ENCODE measurements around the gene ABLIM1.

DNA sequence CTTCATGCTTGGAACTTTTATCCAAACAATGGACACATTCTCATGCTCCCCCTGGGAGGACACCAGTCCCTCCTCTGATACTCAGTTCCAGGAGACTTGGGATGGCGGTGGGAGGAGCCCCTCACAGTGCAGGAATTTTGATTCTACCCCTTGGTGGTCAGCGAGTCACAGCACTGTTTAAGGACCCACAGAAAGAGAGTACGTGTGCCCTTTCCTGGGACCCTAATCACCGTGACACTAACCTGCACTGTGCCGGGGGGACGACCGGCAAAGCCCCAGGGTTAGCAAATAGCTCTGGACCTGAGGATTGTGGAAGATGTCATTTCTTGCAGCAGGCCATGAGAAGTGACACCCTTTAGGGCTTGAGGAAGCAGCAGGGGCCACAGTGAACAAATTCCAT, 264.2 kb downstream of the ABLIM1 start:
- no peak for TF ChIP-seq POLR2AphosphoS5 (IDR thresholded peaks at IDR 0.05)
- TF ChIP-seq CTCF (IDR thresholded peaks at IDR 0.05) = no peak
- TF ChIP-seq POLR2A (IDR thresholded peaks at IDR 0.05) = no peak
